Thyroid gland (tissue), 4 donors: ENCODE measurements around the gene NAA35. TPM values are rescaled to one million over a fixed set of nuclear protein-coding genes. Genes with fewer than 3 reads are reported as not detected.

Experiments
- DNase-seq, 2 donors: peaks; one replicate each; pipeline ENCODE4 v3.0.0-alpha.2; 2019
- H3K27ac ChIP-seq, 3 donors: fragments of 200-600 bp; sonication (generic); 1 replicate in 2 of 3; 2 replicates in 1 of 3; pipeline ENCODE4 v1.5.1; 2016 to 2019; ENCODE audit warnings: mild to moderate bottlenecking in 1 of 3, moderate library complexity in 1 of 3
- H3K27me3 ChIP-seq: fragments of 200-600 bp; sonication (generic); one replicate; pipeline ENCODE4 v1.5.1; 2019
- H3K36me3 ChIP-seq, 2 donors: fragments of 200-600 bp; sonication (generic); one replicate each; pipeline ENCODE4 v1.5.1; 2016 to 2019
- H3K4me1 ChIP-seq, 2 donors: fragments of 200-600 bp; sonication (generic); one replicate each; pipeline ENCODE4 v1.5.1; 2017 to 2019
- H3K4me3 ChIP-seq, 3 donors: fragments of 200-600 bp; sonication (generic); replicated peaks in 1 of 3; 1 replicate in 2 of 3; 2 replicates in 1 of 3; pipeline ENCODE4 v1.5.1; 2016; ENCODE audit warnings: mild to moderate bottlenecking in 1 of 3
- H3K9me3 ChIP-seq: fragments of 200-600 bp; sonication (generic); one replicate; pipeline ENCODE4 v1.5.1; 2017
- CTCF ChIP-seq, 6 experiments: fragments of 200-600 bp in 3 of 6; fragments of 450-650 bp in 3 of 6; sonication (generic) in 3 of 6; IDR thresholded peaks; one replicate each; pipeline ENCODE4 v1.5.1; 2016 to 2019; ENCODE audit warnings: antibody characterized with exemption in 6 of 6, mild to moderate bottlenecking in 2 of 6, inconsistent platforms in 1 of 6, moderate library complexity in 1 of 6
- POLR2A ChIP-seq, 2 donors: fragments of 450-650 bp; IDR thresholded peaks; one replicate each; pipeline ENCODE4 v1.6.1; 2017; ENCODE audit warnings: antibody characterized with exemption in 2 of 2, mild to moderate bottlenecking in 2 of 2, moderate library complexity in 1 of 2
- WGBS, 2 donors: methylation state at CpG; one replicate each; pipeline ENCODE4 v1.1.5; 2017; 5-methylcytosine and 5-hydroxymethylcytosine counted together
- intact Hi-C: fragments of 100-400 bp; cut with DNase I; formaldehyde crosslinking; loops from one replicate; pipeline ENCODE4 v1.15.1; 2023
- total RNA-seq, 4 donors: library from RNA; depleted of rRNA; stranded (reverse); fragments of >200 nt; gene quantifications; one replicate each; pipeline ENCODE4 v1.2.3, GENCODE V29; 2016

The NAA35 gene
- total RNA-seq, 4 donors from 2014 or later: 23.2 to 31.1 (median 26.2) TPM

DNA sequence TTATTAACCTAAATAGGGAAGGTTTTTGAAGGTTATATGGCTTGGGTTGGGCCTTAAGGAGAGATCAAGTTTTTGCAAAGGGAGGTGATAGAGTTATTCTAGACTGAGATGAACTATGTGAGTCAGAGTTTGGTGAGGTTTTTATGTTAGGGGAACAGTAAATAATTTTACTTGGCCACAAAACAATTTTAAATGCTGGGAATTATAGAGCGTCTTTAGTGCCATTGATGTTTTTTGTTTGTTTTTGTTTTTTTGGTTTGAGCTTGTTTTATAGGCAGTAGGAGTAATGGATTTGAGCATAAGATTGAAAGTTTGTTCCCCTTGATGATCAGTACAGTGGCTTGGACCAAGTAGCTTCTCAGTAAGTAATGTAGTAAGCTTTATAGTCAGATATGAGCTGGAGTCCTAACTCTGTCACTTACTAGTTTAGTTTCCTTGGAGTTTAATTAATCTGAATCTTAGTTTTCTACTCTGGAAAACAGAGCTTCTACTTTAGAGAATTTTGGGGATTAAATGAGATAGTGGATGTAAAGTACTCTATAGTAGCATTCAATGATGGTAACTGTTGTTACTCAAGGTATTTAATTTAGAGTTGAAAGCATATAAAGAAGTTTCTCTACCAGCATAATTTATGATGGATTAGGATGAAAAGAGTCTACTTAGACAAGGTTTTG, 2.9 kb downstream of the NAA35 start:
- Histone ChIP-seq H3K9me3 (no peaks in the 10 kb centered on the region), H3K4me1 (peaks cover 15 to 17% of the 10 kb centered on the region in 2 donors), H3K27ac (no peak overlapping the region), H3K4me3 (no peak overlapping the region), H3K27me3 (no peaks in the 10 kb centered on the region), H3K36me3 (peaks cover 0 to 8% of the 10 kb centered on the region in 2 donors)
- no peak for TF ChIP-seq POLR2A (IDR thresholded peaks at IDR 0.05)
- TF ChIP-seq CTCF (IDR thresholded peaks at IDR 0.05): no peak
- intact Hi-C loops: loop anchor here (10.0 kb wide), 2 partner anchors 199 to 341 kb away; partner anchors contain the start of genes AGTPBP1 and ISCA1
- WGBS, 2 donors: 96 to 98% methylated on average over 1 of the region's 1 CpG
- no peak for DNase-seq

DNA sequence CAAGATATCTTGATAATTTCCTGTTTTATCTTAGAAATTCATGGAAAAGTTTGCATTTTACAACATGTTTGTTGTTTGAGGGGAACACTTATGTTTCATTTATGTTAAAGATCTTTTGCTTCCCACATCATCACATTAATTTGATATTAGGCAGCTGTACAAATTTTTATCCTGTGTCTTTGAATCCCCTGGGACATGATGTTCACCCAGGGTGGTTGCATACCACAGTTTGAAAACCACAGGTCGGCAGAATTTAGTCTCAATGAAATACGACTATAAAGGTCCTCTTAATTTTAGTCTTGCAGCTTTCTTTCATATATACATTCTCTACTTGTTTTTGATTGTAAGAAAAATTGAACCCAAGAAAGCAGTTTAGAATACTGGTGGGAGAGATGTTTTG, 3.7 kb downstream of the NAA35 start:
- Histone ChIP-seq H3K27ac (no peak overlapping the region), H3K9me3 (no peaks in the 10 kb centered on the region), H3K4me1 (peaks cover 15 to 17% of the 10 kb centered on the region in 2 donors), H3K36me3 (peaks cover 0 to 8% of the 10 kb centered on the region in 2 donors), H3K27me3 (no peaks in the 10 kb centered on the region), H3K4me3 (no peak overlapping the region)
- no peak for TF ChIP-seq POLR2A (IDR thresholded peaks at IDR 0.05)
- DNase-seq: no peak
- intact Hi-C loops: loop anchor here (10.0 kb wide), 2 partner anchors 200 to 340 kb away; partner anchors contain the start of genes AGTPBP1 and ISCA1
- 86% methylated on average over 2 of the region's 2 CpGs for WGBS, 2 donors

- intact Hi-C loops: loop anchor here (10.0 kb wide), 2 partner anchors 205 to 335 kb away; partner anchors contain the start of genes AGTPBP1 and ISCA1
- peaks cover 0 to 4% of the 10 kb centered on the region in 2 donors for H3K4me1 ChIP-seq
- no peak overlapping the region for H3K27ac ChIP-seq
- no peaks in the 10 kb centered on the region for H3K27me3 ChIP-seq
- WGBS, 2 donors: 80 to 85% methylated on average over 4 of the region's 4 CpGs
- no peak overlapping the region for H3K4me3 ChIP-seq
- H3K9me3 ChIP-seq: no peaks in the 10 kb centered on the region
- no peak for TF ChIP-seq POLR2A (IDR thresholded peaks at IDR 0.05)
- no peak for TF ChIP-seq CTCF (IDR thresholded peaks at IDR 0.05)
- no peaks in the 10 kb centered on the region for H3K36me3 ChIP-seq
- no peak for DNase-seq
Observed at GRCh38 chr9:85949586-85950335, 8.8 kb downstream of the NAA35 start.

GRCh38 chr9:85959955-85960354, 19.0 kb downstream of the NAA35 start:
- intact Hi-C loops: no loop called here
- Histone ChIP-seq H3K27me3 (no peaks in the 10 kb centered on the region), H3K4me3 (no peak overlapping the region), H3K27ac (no peak overlapping the region), H3K36me3 (peaks cover 0 to 5% of the 10 kb centered on the region in 2 donors), H3K9me3 (no peaks in the 10 kb centered on the region), H3K4me1 (peaks cover 10 to 17% of the 10 kb centered on the region in 2 donors)
- WGBS, 2 donors: 81 to 89% methylated on average over 3 of the region's 3 CpGs
- TF ChIP-seq CTCF (IDR thresholded peaks at IDR 0.05) (no peak), POLR2A (IDR thresholded peaks at IDR 0.05) (no peak)
- DNase-seq: no peak

GRCh38 chr9:85960688-85961093, 19.7 kb downstream of the NAA35 start:
- Histone ChIP-seq H3K4me3 (no peak overlapping the region), H3K27me3 (no peaks in the 10 kb centered on the region), H3K36me3 (peaks cover 0 to 7% of the 10 kb centered on the region in 2 donors), H3K4me1 (peaks cover 10 to 17% of the 10 kb centered on the region in 2 donors), H3K27ac (peak overlapping the region in 1 of 3 donors; percentile 18), H3K9me3 (no peaks in the 10 kb centered on the region)
- TF ChIP-seq CTCF (IDR thresholded peaks at IDR 0.05) (no peak), POLR2A (IDR thresholded peaks at IDR 0.05) (no peak)
- intact Hi-C loops: no loop called here
- WGBS, 2 donors: 72 to 74% methylated on average over 3 of the region's 3 CpGs
- DNase-seq: peak in 1 of 2 donors; percentile 5
